ENCODE data around the gene GNB1. TPM values are rescaled to one million over a fixed set of nuclear protein-coding genes. Genes with fewer than 3 reads are reported as not detected.

The GNB1 gene
- total and polyA plus RNA-seq, 2 donors (not counting 1 experiment from before 2014, with no cell fraction given) = 91.3 to 485 TPM

- Histone ChIP-seq H3K79me2 (ENCODE audit: control insufficient read depth, insufficient read depth, low read length) (no peaks in the 10 kb centered on the region), H3K4me3 (replicated peaks in 1 of 4; ENCODE audit: control extremely low read depth in 1 of 4, insufficient read depth in 1 of 4, low read depth in 3 of 4, low read length in 4 of 4) (no peak overlapping the region), H3K4me1 (ENCODE audit: control insufficient read depth, extremely low read depth, insufficient read depth, low read length) (peaks cover 2% of the 10 kb centered on the region), H3K4me2 (ENCODE audit: extremely low read depth, insufficient read depth, low read length) (no peak overlapping the region), H3K27ac (ENCODE audit: insufficient read depth, low read length) (no peak overlapping the region), H3K9ac (ENCODE audit: insufficient read depth, low read length) (no peak overlapping the region), H3K36me3 (ENCODE audit: control insufficient read depth, insufficient read depth, low read length) (no peaks in the 10 kb centered on the region), H3K9me3 (ENCODE audit: control insufficient read depth, insufficient read depth, low read depth, low read length) (no peaks in the 10 kb centered on the region), H2AFZ (ENCODE audit: low read length) (no peak overlapping the region), H4K20me1 (ENCODE audit: control insufficient read depth, extremely low read depth, insufficient read depth, low read length) (no peaks in the 10 kb centered on the region), H3K27me3 (ENCODE audit: control insufficient read depth, insufficient read depth, low read length) (no peaks in the 10 kb centered on the region)
- no peak for DNase-seq (ENCODE audit: low read depth in 2 of 2)
- no peak for TF ChIP-seq EZH2 (IDR thresholded peaks at IDR 0.05; ENCODE audit: low read length, missing control alignments)
- no peak for TF ChIP-seq CTCF (conservative IDR thresholded peaks at IDR 0.05 in 1 of 2, IDR thresholded peaks at IDR 0.05 in 1 of 2; ENCODE audit: low read depth in 1 of 2, low read length in 2 of 2)
Measured at GRCh38 chr1:1910651-1911331, 19.9 kb upstream of the GNB1 start.

- Histone ChIP-seq H2AFZ (ENCODE audit: low read length) (no peak overlapping the region), H3K27ac (ENCODE audit: insufficient read depth, low read length) (no peak overlapping the region)
- DNase-seq (ENCODE audit: low read depth in 2 of 2) = no peak
Measured at GRCh38 chr1:1910033-1910465, 19.2 kb upstream of the GNB1 start.

GRCh38 chr1:1908506-1908791 lies 17.6 kb upstream of the GNB1 start:
- peak in 1 of 2 donors; percentile 8 for DNase-seq (ENCODE audit: low read depth in 2 of 2)
- peak overlapping the region; percentile 84 for H3K9ac ChIP-seq (ENCODE audit: insufficient read depth, low read length)
- H3K4me2 ChIP-seq (ENCODE audit: extremely low read depth, insufficient read depth, low read length) = peak overlapping the region; percentile 93
- H3K4me1 ChIP-seq (ENCODE audit: control insufficient read depth, extremely low read depth, insufficient read depth, low read length) = peaks cover 2% of the 10 kb centered on the region
- peak overlapping the region; percentile 47 to 70 (median 68) for H3K4me3 ChIP-seq (replicated peaks in 1 of 4; ENCODE audit: control extremely low read depth in 1 of 4, insufficient read depth in 1 of 4, low read depth in 3 of 4, low read length in 4 of 4)
- peak overlapping the region; percentile 78 for H2AFZ ChIP-seq (ENCODE audit: low read length)
- no peaks in the 10 kb centered on the region for H3K9me3 ChIP-seq (ENCODE audit: control insufficient read depth, insufficient read depth, low read depth, low read length)
- no peaks in the 10 kb centered on the region for H3K79me2 ChIP-seq (ENCODE audit: control insufficient read depth, insufficient read depth, low read length)
- H4K20me1 ChIP-seq (ENCODE audit: control insufficient read depth, extremely low read depth, insufficient read depth, low read length) = no peaks in the 10 kb centered on the region
- H3K27ac ChIP-seq (ENCODE audit: insufficient read depth, low read length) = peak overlapping the region; percentile 78
- no peaks in the 10 kb centered on the region for H3K36me3 ChIP-seq (ENCODE audit: control insufficient read depth, insufficient read depth, low read length)
- no peak for TF ChIP-seq CTCF (conservative IDR thresholded peaks at IDR 0.05 in 1 of 2, IDR thresholded peaks at IDR 0.05 in 1 of 2; ENCODE audit: low read depth in 1 of 2, low read length in 2 of 2)
- TF ChIP-seq EZH2 (IDR thresholded peaks at IDR 0.05; ENCODE audit: low read length, missing control alignments) = no peak
- no peaks in the 10 kb centered on the region for H3K27me3 ChIP-seq (ENCODE audit: control insufficient read depth, insufficient read depth, low read length)

More at GRCh38 chr1:1910033-1910465, 19.2 kb upstream of the GNB1 start:
- no peaks in the 10 kb centered on the region for H3K9me3 ChIP-seq (ENCODE audit: control insufficient read depth, insufficient read depth, low read depth, low read length)
- no peaks in the 10 kb centered on the region for H4K20me1 ChIP-seq (ENCODE audit: control insufficient read depth, extremely low read depth, insufficient read depth, low read length)
- peaks cover 2% of the 10 kb centered on the region for H3K4me1 ChIP-seq (ENCODE audit: control insufficient read depth, extremely low read depth, insufficient read depth, low read length)
- H3K4me2 ChIP-seq (ENCODE audit: extremely low read depth, insufficient read depth, low read length) = peak overlapping the region; percentile 64
- no peak overlapping the region for H3K9ac ChIP-seq (ENCODE audit: insufficient read depth, low read length)
- TF ChIP-seq CTCF (conservative IDR thresholded peaks at IDR 0.05 in 1 of 2, IDR thresholded peaks at IDR 0.05 in 1 of 2; ENCODE audit: low read depth in 1 of 2, low read length in 2 of 2) (no peak), EZH2 (IDR thresholded peaks at IDR 0.05; ENCODE audit: low read length, missing control alignments) (no peak)
- H3K4me3 ChIP-seq (replicated peaks in 1 of 4; ENCODE audit: control extremely low read depth in 1 of 4, insufficient read depth in 1 of 4, low read depth in 3 of 4, low read length in 4 of 4) = peak overlapping the region; percentile 23 to 58 (median 44)
- H3K79me2 ChIP-seq (ENCODE audit: control insufficient read depth, insufficient read depth, low read length) = no peaks in the 10 kb centered on the region
- H3K36me3 ChIP-seq (ENCODE audit: control insufficient read depth, insufficient read depth, low read length) = no peaks in the 10 kb centered on the region
- no peaks in the 10 kb centered on the region for H3K27me3 ChIP-seq (ENCODE audit: control insufficient read depth, insufficient read depth, low read length)
